ENCODE results near the gene EVI5. TPM values are rescaled to one million over a fixed set of nuclear protein-coding genes. Genes with fewer than 3 reads are reported as not detected.

Gene EVI5
- total RNA-seq, 1 donor from 2014 or later = 40.0 TPM

DNA sequence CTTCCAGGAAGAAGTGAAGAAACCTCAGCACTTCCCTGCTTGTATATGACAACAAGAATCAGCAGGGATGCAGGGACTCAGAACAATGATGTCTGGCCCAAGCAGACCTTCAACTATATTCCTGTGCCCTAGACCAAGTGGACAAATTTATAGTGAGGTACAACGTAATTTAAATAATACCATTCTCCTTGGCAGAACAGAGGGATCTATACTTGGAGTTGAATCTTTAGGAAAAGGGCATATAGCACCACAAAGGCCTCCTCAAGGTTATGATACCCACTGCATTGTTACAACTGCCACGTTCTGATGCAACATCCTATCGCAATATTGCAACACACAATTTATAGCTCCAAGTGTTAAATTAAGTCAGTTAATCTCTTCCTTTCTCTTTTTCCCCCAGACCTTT is 269.1 kb downstream of the EVI5 start:
- peaks cover 6% of the 10 kb centered on the region for H3K9me3 Mint-ChIP-seq
- TF ChIP-seq, protein P1, sequence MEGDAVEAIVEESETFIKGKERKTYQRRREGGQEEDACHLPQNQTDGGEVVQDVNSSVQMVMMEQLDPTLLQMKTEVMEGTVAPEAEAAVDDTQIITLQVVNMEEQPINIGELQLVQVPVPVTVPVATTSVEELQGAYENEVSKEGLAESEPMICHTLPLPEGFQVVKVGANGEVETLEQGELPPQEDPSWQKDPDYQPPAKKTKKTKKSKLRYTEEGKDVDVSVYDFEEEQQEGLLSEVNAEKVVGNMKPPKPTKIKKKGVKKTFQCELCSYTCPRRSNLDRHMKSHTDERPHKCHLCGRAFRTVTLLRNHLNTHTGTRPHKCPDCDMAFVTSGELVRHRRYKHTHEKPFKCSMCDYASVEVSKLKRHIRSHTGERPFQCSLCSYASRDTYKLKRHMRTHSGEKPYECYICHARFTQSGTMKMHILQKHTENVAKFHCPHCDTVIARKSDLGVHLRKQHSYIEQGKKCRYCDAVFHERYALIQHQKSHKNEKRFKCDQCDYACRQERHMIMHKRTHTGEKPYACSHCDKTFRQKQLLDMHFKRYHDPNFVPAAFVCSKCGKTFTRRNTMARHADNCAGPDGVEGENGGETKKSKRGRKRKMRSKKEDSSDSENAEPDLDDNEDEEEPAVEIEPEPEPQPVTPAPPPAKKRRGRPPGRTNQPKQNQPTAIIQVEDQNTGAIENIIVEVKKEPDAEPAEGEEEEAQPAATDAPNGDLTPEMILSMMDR (IDR thresholded peaks at IDR 0.05; ENCODE audit: unreplicated experiment) = no peak
- H3K36me3 Mint-ChIP-seq = peaks cover 20% of the 10 kb centered on the region
- no peak overlapping the region for H3K27ac Mint-ChIP-seq
- no peaks in the 10 kb centered on the region for H3K4me1 Mint-ChIP-seq
- no peak for DNase-seq (ENCODE audit: low spot score in 2 of 2, unreplicated experiment in 2 of 2)
- H3K27me3 Mint-ChIP-seq (ENCODE audit: low read depth) = no peaks in the 10 kb centered on the region
- H3K4me3 Mint-ChIP-seq = no peak overlapping the region

GRCh38 chr1:92511541-92511940 is 273.4 kb downstream of the EVI5 start:
- H3K27ac Mint-ChIP-seq = no peak overlapping the region
- TF ChIP-seq, protein P1 (IDR thresholded peaks at IDR 0.05; ENCODE audit: unreplicated experiment) = no peak
- no peak overlapping the region for H3K4me3 Mint-ChIP-seq
- H3K27me3 Mint-ChIP-seq (ENCODE audit: low read depth) = no peaks in the 10 kb centered on the region
- no peaks in the 10 kb centered on the region for H3K9me3 Mint-ChIP-seq
- DNase-seq (ENCODE audit: low spot score in 2 of 2, unreplicated experiment in 2 of 2) = no peak
- H3K4me1 Mint-ChIP-seq = no peaks in the 10 kb centered on the region
- peaks cover 9% of the 10 kb centered on the region for H3K36me3 Mint-ChIP-seq

DNA sequence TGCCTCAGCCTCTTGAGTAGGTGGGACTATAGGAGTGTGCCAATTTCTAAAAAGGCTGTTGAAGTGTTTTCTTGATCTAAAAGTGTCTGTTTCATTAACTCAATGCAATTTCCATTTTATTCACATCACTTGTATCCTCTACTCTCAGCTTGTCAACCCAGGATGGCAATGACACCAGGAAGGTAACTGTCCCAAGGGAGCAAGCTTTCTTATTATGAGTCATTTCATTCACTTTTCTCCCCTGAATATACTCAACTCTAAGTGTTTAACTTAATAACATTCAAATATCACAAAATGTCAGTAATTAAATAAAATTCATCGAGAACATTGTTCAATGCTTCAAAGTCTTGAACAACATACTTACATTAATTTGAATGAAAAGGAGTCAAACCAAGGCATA is 275.3 kb downstream of the EVI5 start:
- Mint-ChIP-seq H3K4me1 (no peaks in the 10 kb centered on the region), H3K9me3 (peaks cover 3% of the 10 kb centered on the region), H3K27ac (no peak overlapping the region), H3K4me3 (no peak overlapping the region), H3K36me3 (peaks cover 4% of the 10 kb centered on the region), H3K27me3 (ENCODE audit: low read depth) (no peaks in the 10 kb centered on the region)
- TF ChIP-seq, protein P1 (IDR thresholded peaks at IDR 0.05; ENCODE audit: unreplicated experiment) = no peak
- no peak for DNase-seq (ENCODE audit: low spot score in 2 of 2, unreplicated experiment in 2 of 2)

DNA sequence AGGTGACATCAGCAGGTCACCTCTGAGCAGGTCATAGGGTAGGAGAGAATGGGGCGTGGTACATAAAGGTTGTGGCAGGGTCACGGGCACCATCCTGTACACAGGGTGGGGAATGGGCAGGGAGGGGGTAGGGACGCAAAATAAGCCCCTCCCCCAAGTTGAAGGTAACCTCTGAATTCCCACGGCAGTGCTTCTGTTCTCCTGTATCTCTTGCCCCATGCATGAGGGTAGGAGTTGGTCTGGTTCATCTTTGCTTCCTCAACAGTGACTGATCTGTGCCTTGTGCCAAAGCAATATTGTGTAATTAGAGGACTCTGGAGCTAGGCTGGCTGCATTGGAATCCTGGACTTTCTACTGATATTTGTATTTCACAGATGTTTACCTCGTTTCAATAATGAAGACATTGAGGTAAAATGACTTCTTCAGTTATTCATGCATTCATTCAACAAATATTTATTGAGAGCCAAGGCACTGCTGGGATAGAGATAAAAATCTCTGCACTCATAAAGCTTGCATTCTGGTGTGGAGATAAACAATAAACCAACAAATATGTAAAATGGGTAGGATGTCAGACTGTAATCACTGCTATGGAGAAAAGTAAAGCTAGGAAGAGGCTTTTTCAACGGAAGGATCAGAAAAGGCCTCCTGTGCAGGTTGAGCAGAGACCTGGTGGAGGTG is 279.8 kb downstream of the EVI5 start:
- H3K36me3 Mint-ChIP-seq = no peaks in the 10 kb centered on the region
- H3K9me3 Mint-ChIP-seq = peaks cover 3% of the 10 kb centered on the region
- peaks cover 4% of the 10 kb centered on the region for H3K27me3 Mint-ChIP-seq (ENCODE audit: low read depth)
- TF ChIP-seq, protein P1 (IDR thresholded peaks at IDR 0.05; ENCODE audit: unreplicated experiment) = no peak
- H3K4me1 Mint-ChIP-seq = no peaks in the 10 kb centered on the region
- DNase-seq (ENCODE audit: low spot score in 2 of 2, unreplicated experiment in 2 of 2) = no peak
- H3K27ac Mint-ChIP-seq = no peak overlapping the region
- no peak overlapping the region for H3K4me3 Mint-ChIP-seq

DNA sequence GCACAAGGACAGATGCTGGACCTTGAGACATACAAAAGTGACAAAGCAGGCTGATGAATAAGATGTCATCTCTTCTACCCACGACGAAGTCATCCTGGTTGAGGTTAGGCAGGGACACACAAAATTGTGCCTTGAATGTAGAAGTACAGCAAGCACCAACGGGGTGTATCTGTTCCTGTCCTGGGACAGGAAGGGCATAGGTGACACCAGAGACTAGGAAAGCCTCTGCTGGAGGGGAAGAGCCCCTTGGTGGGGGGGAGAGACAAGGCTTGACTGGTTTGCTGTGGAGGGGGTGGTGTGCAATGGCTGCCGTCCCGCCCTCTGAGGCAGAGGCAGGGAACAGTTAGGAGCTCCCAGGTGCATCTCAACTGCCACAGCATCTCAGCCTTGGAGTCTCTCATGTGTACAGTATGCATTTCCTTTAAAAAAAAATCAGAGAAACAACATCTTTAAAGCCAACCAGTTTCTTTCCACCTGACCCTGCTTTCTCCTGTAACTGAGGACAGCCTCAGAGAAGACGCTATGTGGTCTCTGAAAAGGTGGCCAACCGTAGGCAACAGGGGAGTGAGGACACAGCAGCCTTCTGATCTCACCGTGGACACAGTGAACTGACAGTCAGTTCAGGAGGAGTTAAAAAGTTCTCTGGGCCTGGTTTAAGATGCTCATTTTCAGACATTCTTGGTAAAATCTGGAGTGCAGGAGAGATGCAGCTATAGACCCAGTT is 280.5 kb downstream of the EVI5 start:
- H3K36me3 Mint-ChIP-seq = no peaks in the 10 kb centered on the region
- H3K4me3 Mint-ChIP-seq = no peak overlapping the region
- no peaks in the 10 kb centered on the region for H3K4me1 Mint-ChIP-seq
- peaks cover 6% of the 10 kb centered on the region for H3K27me3 Mint-ChIP-seq (ENCODE audit: low read depth)
- no peak for DNase-seq (ENCODE audit: low spot score in 2 of 2, unreplicated experiment in 2 of 2)
- TF ChIP-seq, protein P1 (IDR thresholded peaks at IDR 0.05; ENCODE audit: unreplicated experiment) = no peak
- H3K9me3 Mint-ChIP-seq = peaks cover 3% of the 10 kb centered on the region
- H3K27ac Mint-ChIP-seq = no peak overlapping the region
